GM12891 (cell line): Measurements from ENCODE around the gene GP1BB.

Source experiments
- POLR2A ChIP-seq: IDR thresholded peaks from 2 replicates; pipeline ENCODE4 v1.6.1; 2011; ENCODE audit warnings: low read depth, low read length, control low read depth
- POLR2AphosphoS5 ChIP-seq: IDR thresholded peaks from 2 replicates; pipeline ENCODE4 v1.6.1; 2011; ENCODE audit warnings: low read depth, low read length, control low read depth
- POU2F2 ChIP-seq: IDR thresholded peaks from 2 replicates; pipeline ENCODE4 v1.6.1; 2011; ENCODE audit warnings: low read depth, mild to moderate bottlenecking, control low read depth, low read length, moderate library complexity
- SPI1 ChIP-seq: IDR thresholded peaks from 2 replicates; pipeline ENCODE4 v1.6.1; 2011; ENCODE audit warnings: low read depth, low read length, control low read depth
- TAF1 ChIP-seq: IDR thresholded peaks from 2 replicates; pipeline ENCODE4 v1.6.1; 2011; ENCODE audit warnings: low read depth, low read length, control low read depth

DNA sequence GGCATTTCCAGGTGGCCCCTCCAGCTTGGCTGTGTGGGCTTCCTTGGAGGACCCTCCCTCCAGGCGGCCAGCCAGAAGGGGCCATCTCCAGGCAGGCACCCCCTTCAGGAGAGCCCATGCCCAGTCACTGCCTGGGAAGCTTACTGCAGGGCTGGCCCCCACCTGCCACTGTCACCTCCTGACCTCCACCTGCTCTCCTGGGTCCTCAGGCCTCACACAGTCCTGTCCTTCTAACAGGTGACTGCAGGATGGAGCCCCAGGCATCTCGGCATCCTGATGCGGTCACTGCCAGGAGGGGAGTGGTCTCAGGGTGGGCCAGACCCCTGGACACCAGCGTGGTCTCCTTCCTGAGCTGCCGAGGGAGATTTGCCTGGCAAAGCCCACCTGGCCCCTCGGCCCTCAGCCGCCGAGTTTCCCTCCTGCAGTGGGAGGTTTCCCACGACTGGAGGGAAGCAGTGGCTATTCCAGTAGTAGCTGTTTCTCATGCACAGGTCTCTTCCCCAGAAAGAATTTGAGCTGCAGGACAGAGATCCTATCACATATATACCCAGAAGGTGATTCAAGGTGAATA, 50.2 kb downstream of the GP1BB start:
- TF ChIP-seq POLR2A (no peak), POLR2AphosphoS5 (no peak), SPI1 (no peak), TAF1 (no peak), POU2F2 (no peak)
